K562 (cell line): Measurements from ENCODE around the gene MLLT3. TPM values are rescaled to one million over a fixed set of nuclear protein-coding genes. Genes with fewer than 3 reads are reported as not detected.

Source experiments
- ATAC-seq: fragments of 200-7000 bp; cut with Tn5 transposase; 3 replicates; pipeline ENCODE4 v1.9.1; 2020; ENCODE audit warnings: moderate library complexity
- BruUV-seq: library from RNA; stranded (reverse); fragments of 400-500 nt; replicated peaks from 2 replicates; lab custom pipeline; 2021; lab: Mats Ljungman, UMichigan
- CTCF ChIA-PET: fragments of 300-600 bp; formaldehyde crosslinking; extraction: SDS; loops from one replicate; lab custom pipeline; 2021; ENCODE audit warnings: low intra/inter-chr PET ratio; lab: Yijun Ruan, JAX
- POLR2A ChIA-PET: fragments of 300-600, 350-650 bp; sonication (Branson Sonifier 250); formaldehyde crosslinking; extraction: SDS; loops from one replicate; lab custom pipeline; 2021; ENCODE audit warnings: antibody characterized with exemption, inconsistent platforms; lab: Yijun Ruan, JAX
- DNase-seq, 4 experiments: peaks; one replicate each; pipeline versions ENCODE4 v3.0.0 to v3.0.0-alpha.2; 2011 to 2018; ENCODE audit warnings: low spot score in 3 of 4, mixed read lengths in 3 of 4; ENCODE audit errors: extremely low read depth in 1 of 4
- FAIRE-seq: peaks from 2 replicates; lab custom pipeline; 2011; peaks lifted over from hg19 to GRCh38; lab: Jason Lieb, UNC
- H2AFZ ChIP-seq: 2 replicates; pipeline ENCODE4 v1.6.0; 2011; ENCODE audit warnings: low read depth, low read length, control low read depth, inconsistent platforms
- H3K27ac ChIP-seq: fragments of 200-600 bp; 3 replicates; pipeline ENCODE4 v1.8.0; 2011; ENCODE audit warnings: low read depth, mild to moderate bottlenecking, control low read depth, inconsistent platforms, low read length, moderate library complexity, mixed read lengths; ENCODE audit errors: extremely low read depth
- H3K27me3 ChIP-seq, 2 experiments: fragments of 300-600 bp in 1 of 2; 2 replicates in 1 of 2; 3 replicates in 1 of 2; pipeline versions ENCODE4 v1.6.0 to v1.8.0; 2011; ENCODE audit warnings: inconsistent platforms in 2 of 2, low read length in 2 of 2, mild to moderate bottlenecking in 1 of 2, mixed read lengths in 1 of 2, moderate library complexity in 1 of 2; ENCODE audit not compliant: control insufficient read depth in 2 of 2, insufficient read depth in 2 of 2
- H3K36me3 ChIP-seq: fragments of 300-600 bp; 3 replicates; pipeline ENCODE4 v1.8.0; 2011; ENCODE audit warnings: mild to moderate bottlenecking, low read length, inconsistent platforms; ENCODE audit not compliant: control insufficient read depth, insufficient read depth
- H3K4me1 ChIP-seq, 2 experiments: fragments of 200-600 bp in 1 of 2; replicated peaks in 1 of 2; 2 replicates in 1 of 2; 3 replicates in 1 of 2; pipeline versions ENCODE4 v1.5.1 to v1.8.0; 2011; ENCODE audit warnings: inconsistent platforms in 2 of 2, low read length in 2 of 2, mild to moderate bottlenecking in 1 of 2, mixed read lengths in 1 of 2, moderate library complexity in 1 of 2; ENCODE audit not compliant: control insufficient read depth in 2 of 2, insufficient read depth in 2 of 2
- H3K4me2 ChIP-seq: 2 replicates; pipeline ENCODE4 v1.6.1; 2011; ENCODE audit warnings: low read length, control low read depth, inconsistent platforms, mixed read lengths; ENCODE audit not compliant: insufficient read depth
- H3K4me3 ChIP-seq: fragments of 200-600 bp; sonication (generic), shearing (Covaris generic); 2 replicates; pipeline ENCODE4 v1.5.1; 2016; ENCODE audit warnings: control low read depth, inconsistent platforms
- H3K79me2 ChIP-seq: fragments of 200-600 bp; 3 replicates; pipeline ENCODE4 v1.8.0; 2011; ENCODE audit warnings: low read length, inconsistent platforms; ENCODE audit not compliant: control insufficient read depth, insufficient read depth
- H3K9ac ChIP-seq, 2 experiments: 2 replicates each; pipeline versions ENCODE4 v1.6.0 to v1.6.1; 2011; ENCODE audit warnings: low read depth in 2 of 2, low read length in 2 of 2, control low read depth in 1 of 2, inconsistent platforms in 1 of 2, mild to moderate bottlenecking in 1 of 2, mixed read lengths in 1 of 2; ENCODE audit not compliant: insufficient read depth in 1 of 2
- H3K9me1 ChIP-seq: one replicate; pipeline ENCODE4 v1.6.0; 2011; ENCODE audit warnings: inconsistent platforms, mild to moderate bottlenecking, low read length, moderate library complexity; ENCODE audit not compliant: control insufficient read depth, insufficient read depth
- H3K9me3 ChIP-seq: replicated peaks from 2 replicates; pipeline ENCODE4 v1.5.1; 2011; ENCODE audit warnings: low read depth, low read length, inconsistent platforms; ENCODE audit not compliant: control insufficient read depth, insufficient read depth
- H4K20me1 ChIP-seq: replicated peaks from 2 replicates; pipeline ENCODE4 v1.6.1; 2011; ENCODE audit warnings: low read length, inconsistent platforms, mixed read lengths; ENCODE audit not compliant: control insufficient read depth, insufficient read depth
- BRD4 ChIP-seq: fragments of 200-600 bp; sonication (generic); IDR thresholded peaks from 2 replicates; pipeline ENCODE4 v1.6.1; 2017; ENCODE audit warnings: inconsistent platforms
- CBX2 ChIP-seq: fragments of 200-600 bp; sonication (generic); IDR thresholded peaks from one replicate; pipeline ENCODE4 v1.6.1; 2012; ENCODE audit warnings: mild to moderate bottlenecking, low read length, inconsistent platforms; ENCODE audit not compliant: insufficient read depth, poor library complexity, severe bottlenecking
- KDM1A ChIP-seq, 2 experiments: fragments of 450-650 bp; IDR thresholded peaks; 2 replicates each; pipeline ENCODE4 v1.6.1; 2016; ENCODE audit warnings: mild to moderate bottlenecking in 2 of 2
- KLF10 ChIP-seq: fragments of 250-450 bp; sonication (Bioruptor Pico); IDR thresholded peaks from 2 replicates; pipeline ENCODE4 v1.6.1; 2021; ENCODE audit warnings: matching md5 sums
- NR2F6 ChIP-seq: fragments of 450-650 bp; formaldehyde crosslinking; IDR thresholded peaks from 2 replicates; pipeline ENCODE4 v1.4.0; 2020; ENCODE audit warnings: mild to moderate bottlenecking
- PCBP1 ChIP-seq: fragments of 200-400 bp; formaldehyde crosslinking; IDR thresholded peaks from 2 replicates; pipeline ENCODE4 v1.6.1; 2018; ENCODE audit warnings: mild to moderate bottlenecking, low read depth, low read length; ENCODE audit not compliant: poor library complexity, severe bottlenecking
- PTBP1 ChIP-seq: fragments of 200-400 bp; formaldehyde crosslinking; IDR thresholded peaks from 2 replicates; pipeline ENCODE4 v1.6.1; 2017; ENCODE audit warnings: low read depth, low read length
- RFX5 ChIP-seq: IDR thresholded peaks from 2 replicates; pipeline ENCODE4 v1.6.1; 2011; ENCODE audit warnings: low read depth, mild to moderate bottlenecking, improper control_type of control experiment, low read length
- SRSF3 ChIP-seq: fragments of 200-400 bp; formaldehyde crosslinking; IDR thresholded peaks from 2 replicates; pipeline ENCODE4 v1.6.1; 2016; ENCODE audit warnings: mild to moderate bottlenecking, low read length, moderate library complexity; ENCODE audit not compliant: insufficient read depth
- ZKSCAN3 ChIP-seq: fragments of 250-450 bp; sonication (Bioruptor Pico); IDR thresholded peaks from 2 replicates; pipeline ENCODE4 v1.4.0; 2020
- ZNF133 ChIP-seq: fragments of 250-450 bp; sonication (Bioruptor Pico); IDR thresholded peaks from 2 replicates; pipeline ENCODE4 v1.4.0; 2020; ENCODE audit warnings: mild to moderate bottlenecking
- WGBS: fragments of 100-300 bp; shearing (Covaris generic); methylation state at CpG from one replicate; pipeline ENCODE4 v1.1.6; 2016; ENCODE audit warnings: low coverage, mixed read lengths; ENCODE audit not compliant: insufficient coverage; ENCODE audit errors: missing lambda C conversion rate; 5-methylcytosine and 5-hydroxymethylcytosine counted together
- in situ Hi-C: fragments of 300-500 bp; cut with MboI; formaldehyde crosslinking; loops from 4 replicates; pipeline ENCODE4 v1.15.0; 2018; ENCODE audit warnings: inconsistent platforms, mixed read lengths
- intact Hi-C: fragments of 100-400 bp; cut with micrococcal nuclease; formaldehyde crosslinking; loops from 2 replicates; pipeline ENCODE4 v1.14.2; 2022
- polyA plus RNA-seq, 8 experiments: library from polyadenylated mRNA; depleted of rRNA in 4 of 8; stranded (reverse) in 5 of 8; unstranded in 3 of 8; fragments of >200 nt; fragmentation: Nextera tagmentation in 2 of 8; fragmentation: Illumina TruSeq in 1 of 8; extraction: Ambion mirVana in 2 of 8; extraction: Trizol in 1 of 8; gene quantifications; 2 replicates each; pipeline versions ENCODE4 v1.2.1 to v1.2.3, GENCODE V29; 2011 to 2014; ENCODE audit warnings: inconsistent platforms in 1 of 8, missing spikeins in 1 of 8
- total RNA-seq, 7 experiments: library from RNA; depleted of rRNA in 6 of 7; stranded (reverse); fragments of >200 nt in 6 of 7; fragmentation: Illumina TruSeq in 2 of 7; extraction: Trizol in 2 of 7; gene quantifications; 2 replicates each; pipeline versions ENCODE4 v1.2.1 to v1.2.3, GENCODE V29; 2011 to 2021; ENCODE audit warnings: low replicate concordance in 1 of 7
- TF ChIP-seq, protein P1 (sequence below): IDR thresholded peaks from 3 replicates; pipeline ENCODE4 v1.6.1; 2011; ENCODE audit warnings: borderline replicate concordance, mild to moderate bottlenecking; ENCODE audit not compliant: insufficient read length, insufficient read depth
- TF ChIP-seq, protein P2 (sequence below): fragments of 250-450 bp; sonication (Bioruptor Pico); IDR thresholded peaks from 2 replicates; pipeline ENCODE4 v1.8.0; 2021; ENCODE audit warnings: borderline replicate concordance, mild to moderate bottlenecking, moderate library complexity; ENCODE audit not compliant: poor library complexity, severe bottlenecking

The MLLT3 gene
- total and polyA plus RNA-seq, 9 of the 15 experiments (the other 6 are each of a cell fraction or from before 2014, with no cell fraction given), result 0.07 to 0.42 (median 0.22) TPM; not detected in 4

DNA sequence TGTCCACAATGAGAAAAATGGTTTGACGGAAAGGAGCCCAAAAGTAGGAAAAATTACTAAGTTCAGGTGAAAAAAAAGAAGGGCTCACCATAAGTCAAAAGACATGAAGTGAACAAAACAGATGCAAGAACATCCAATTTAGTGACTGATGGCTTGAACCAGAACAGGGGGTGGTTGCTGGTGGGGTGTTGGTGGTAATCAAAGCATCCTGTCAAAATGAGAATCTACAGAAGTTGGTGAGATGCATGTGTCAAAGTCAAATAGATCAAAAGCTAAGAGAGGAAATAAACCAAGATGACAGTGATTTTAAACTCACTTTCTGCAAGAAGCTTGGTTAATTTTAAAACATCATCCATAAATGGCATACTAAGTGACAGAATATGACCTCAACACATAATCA is 117.4 kb downstream of the MLLT3 start:
- Histone ChIP-seq H4K20me1 (no peaks in the 10 kb centered on the region), H3K9me1 (no peaks in the 10 kb centered on the region), H3K4me3 (no peak overlapping the region), H3K27me3 (no peaks in the 10 kb centered on the region), H3K36me3 (no peaks in the 10 kb centered on the region), H2AFZ (no peak overlapping the region), H3K27ac (no peak overlapping the region), H3K4me2 (no peak overlapping the region), H3K4me1 (no peaks in the 10 kb centered on the region), H3K79me2 (no peaks in the 10 kb centered on the region), H3K9ac (no peak overlapping the region), H3K9me3 (no peaks in the 10 kb centered on the region)
- TF ChIP-seq ZKSCAN3 (CRISPR knock-in tag) (no peak), PTBP1 (no peak), BRD4 (no peak), ZNF133 (CRISPR knock-in tag) (no peak), KDM1A (IDR thresholded peaks at IDR 0.05) (no peak), NR2F6 (no peak)
- TF ChIP-seq, protein P1, sequence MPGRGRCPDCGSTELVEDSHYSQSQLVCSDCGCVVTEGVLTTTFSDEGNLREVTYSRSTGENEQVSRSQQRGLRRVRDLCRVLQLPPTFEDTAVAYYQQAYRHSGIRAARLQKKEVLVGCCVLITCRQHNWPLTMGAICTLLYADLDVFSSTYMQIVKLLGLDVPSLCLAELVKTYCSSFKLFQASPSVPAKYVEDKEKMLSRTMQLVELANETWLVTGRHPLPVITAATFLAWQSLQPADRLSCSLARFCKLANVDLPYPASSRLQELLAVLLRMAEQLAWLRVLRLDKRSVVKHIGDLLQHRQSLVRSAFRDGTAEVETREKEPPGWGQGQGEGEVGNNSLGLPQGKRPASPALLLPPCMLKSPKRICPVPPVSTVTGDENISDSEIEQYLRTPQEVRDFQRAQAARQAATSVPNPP, result no peak
- no peak for ATAC-seq
- 0% methylated on average over 1 of the region's 1 CpG for WGBS
- in situ Hi-C loops (no loop called here), intact Hi-C loops (no loop called here)
- ChIA-PET CTCF (no interaction called here), POLR2A (no interaction called here)
- DNase-seq, result no peak
- no TSS peak for BruUV-seq
- FAIRE-seq, result no peak

DNA sequence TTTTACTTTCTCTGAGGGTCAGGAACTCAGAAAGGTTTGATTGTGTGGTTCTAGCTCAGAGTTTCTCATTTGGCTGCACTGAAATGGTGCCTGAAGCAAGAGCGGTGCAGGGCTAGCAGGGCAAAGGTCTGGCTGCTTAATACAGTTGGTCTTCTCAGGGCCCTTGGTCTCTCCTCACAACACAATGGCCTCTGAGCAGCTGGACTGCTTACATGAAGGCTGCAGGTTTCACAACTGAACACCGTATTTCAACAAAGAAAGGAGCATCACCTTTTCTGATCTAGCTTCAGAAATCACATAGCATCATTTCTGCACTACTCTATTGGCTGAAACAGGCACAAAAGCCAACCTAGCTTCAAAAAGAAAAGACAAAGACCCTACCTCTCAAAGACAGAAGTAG is 122.2 kb downstream of the MLLT3 start:
- no peak overlapping the region for H3K9ac ChIP-seq
- H3K9me3 ChIP-seq, result no peaks in the 10 kb centered on the region
- no peaks in the 10 kb centered on the region for H3K9me1 ChIP-seq
- 4% methylated on average over 2 of the region's 2 CpGs for WGBS
- no peak overlapping the region for H3K4me2 ChIP-seq
- FAIRE-seq (no peak), ATAC-seq (no peak), DNase-seq (no peak)
- H4K20me1 ChIP-seq, result no peaks in the 10 kb centered on the region
- H3K79me2 ChIP-seq, result no peaks in the 10 kb centered on the region
- intact Hi-C loops (no loop called here), in situ Hi-C loops (no loop called here)
- BruUV-seq, result no TSS peak
- CTCF ChIA-PET, result no interaction called here
- no peak overlapping the region for H3K27ac ChIP-seq
- no peaks in the 10 kb centered on the region for H3K36me3 ChIP-seq
- POLR2A ChIA-PET, result no interaction called here
- H3K4me1 ChIP-seq, result no peaks in the 10 kb centered on the region
- H3K4me3 ChIP-seq, result no peak overlapping the region
- no peaks in the 10 kb centered on the region for H3K27me3 ChIP-seq
- no peak overlapping the region for H2AFZ ChIP-seq
- TF ChIP-seq KLF10 (CRISPR knock-in tag) (no peak), PCBP1 (no peak), CBX2 (no peak), RFX5 (no peak), SRSF3 (no peak)
- TF ChIP-seq, protein P2, sequence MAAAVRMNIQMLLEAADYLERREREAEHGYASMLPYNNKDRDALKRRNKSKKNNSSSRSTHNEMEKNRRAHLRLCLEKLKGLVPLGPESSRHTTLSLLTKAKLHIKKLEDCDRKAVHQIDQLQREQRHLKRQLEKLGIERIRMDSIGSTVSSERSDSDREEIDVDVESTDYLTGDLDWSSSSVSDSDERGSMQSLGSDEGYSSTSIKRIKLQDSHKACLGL (CRISPR knock-in tag), result no peak
